Hepatocyte (in vitro differentiated cells): ENCODE measurements around the gene DDX11.
"Not testable (repeated sequence)": the region's sequence is repeated elsewhere in the genome, so short reads cannot be mapped to it uniquely, and the experiment has no call there.

ENCODE experiments used
- CTCF ChIP-seq: fragments of 200-600 bp; sonication (generic); IDR thresholded peaks from 2 replicates; pipeline ENCODE4 v1.5.1; 2016; ENCODE audit warnings: antibody characterized with exemption, mild to moderate bottlenecking; ENCODE audit not compliant: poor library complexity
- EZH2 ChIP-seq: fragments of 200-600 bp; sonication (generic); IDR thresholded peaks from 2 replicates; pipeline ENCODE4 v1.6.1; 2016; ENCODE audit warnings: antibody characterized with exemption, mild to moderate bottlenecking, borderline replicate concordance

GRCh38 chr12:31110263-31110662, 36.6 kb downstream of the DDX11 start:
- TF ChIP-seq CTCF, EZH2: not testable (repeated sequence)
